Measurements from ENCODE around the gene TRABD2B. TPM values are rescaled to one million over a fixed set of nuclear protein-coding genes. Genes with fewer than 3 reads are reported as not detected.

The TRABD2B gene
- total and polyA plus RNA-seq, 8 donors: 1.6 to 3.8 (median 3.0) TPM

- no peak overlapping the region for H3K4me3 ChIP-seq
- intact Hi-C loops (cut with DNase I): no loop called here
- H3K36me3 ChIP-seq: no peaks in the 10 kb centered on the region
- H3K4me1 ChIP-seq: peaks cover 0 to 5% (median 0%) of the 10 kb centered on the region in 3 donors
- no peaks in the 10 kb centered on the region for H3K27me3 ChIP-seq
- 89 to 90% methylated on average over 6 of the region's 6 CpGs for WGBS, 2 donors
- TF ChIP-seq CTCF (IDR thresholded peaks at IDR 0.05): no peak
- no peak for ATAC-seq
- H3K9me3 ChIP-seq: no peaks in the 10 kb centered on the region
- H3K27ac ChIP-seq: peak overlapping the region in 2 of 4 donors; percentile 47 to 75
- FAIRE-seq: no peak
- no peak for DNase-seq
These were observed 122.1 kb downstream of the TRABD2B start for GRCh38 chr1:47875036-47875435.

GRCh38 chr1:47873337-47873736 is 123.8 kb downstream of the TRABD2B start:
- Histone ChIP-seq H3K27ac (no peak overlapping the region), H3K4me3 (no peak overlapping the region), H3K27me3 (no peaks in the 10 kb centered on the region), H3K9me3 (no peaks in the 10 kb centered on the region), H3K36me3 (no peaks in the 10 kb centered on the region), H3K4me1 (peaks cover 0 to 5% (median 0%) of the 10 kb centered on the region in 3 donors)
- no peak for TF ChIP-seq CTCF (IDR thresholded peaks at IDR 0.05)
- DNase-seq: no peak
- intact Hi-C loops (cut with DNase I): no loop called here
- ATAC-seq: no peak
- no peak for FAIRE-seq
- 84 to 91% methylated on average over 6 of the region's 6 CpGs for WGBS, 2 donors

- H3K27me3 ChIP-seq: no peaks in the 10 kb centered on the region
- no peak overlapping the region for H3K4me3 ChIP-seq
- DNase-seq: no peak
- no peaks in the 10 kb centered on the region for H3K9me3 ChIP-seq
- no peak for FAIRE-seq
- no peak overlapping the region for H3K27ac ChIP-seq
- intact Hi-C loops (cut with DNase I): no loop called here
- H3K36me3 ChIP-seq: no peaks in the 10 kb centered on the region
- WGBS, 2 donors: 35 to 42% methylated on average over 3 of the region's 3 CpGs
- no peak for ATAC-seq
- peaks cover 0 to 5% (median 0%) of the 10 kb centered on the region in 3 donors for H3K4me1 ChIP-seq
- no peak for TF ChIP-seq CTCF (IDR thresholded peaks at IDR 0.05)
These were observed 124.3 kb downstream of the TRABD2B start for GRCh38 chr1:47872886-47873285.

- DNase-seq: peak in 1 of 6 donors; percentile 18
- FAIRE-seq: no peak
- no peaks in the 10 kb centered on the region for H3K27me3 ChIP-seq
- WGBS, 2 donors: 81 to 88% methylated on average over 2 of the region's 2 CpGs
- H3K27ac ChIP-seq: peak overlapping the region in 2 of 4 donors; percentile 3 to 28
- intact Hi-C loops (cut with DNase I): no loop called here
- peak; percentile 26 to 51 (median 48) for ATAC-seq
- H3K4me3 ChIP-seq: no peak overlapping the region
- no peak for TF ChIP-seq CTCF (IDR thresholded peaks at IDR 0.05)
- H3K9me3 ChIP-seq: no peaks in the 10 kb centered on the region
- no peaks in the 10 kb centered on the region for H3K36me3 ChIP-seq
- H3K4me1 ChIP-seq: peaks cover 0 to 5% (median 0%) of the 10 kb centered on the region in 3 donors
These were observed 125.3 kb downstream of the TRABD2B start for GRCh38 chr1:47871799-47872353.

GRCh38 chr1:47870946-47871676 is 126.1 kb downstream of the TRABD2B start:
- H3K4me1 ChIP-seq: peaks cover 0 to 5% (median 0%) of the 10 kb centered on the region in 3 donors
- TF ChIP-seq CTCF (IDR thresholded peaks at IDR 0.05): no peak
- no peaks in the 10 kb centered on the region for H3K27me3 ChIP-seq
- intact Hi-C loops (cut with DNase I): no loop called here
- H3K27ac ChIP-seq: peak overlapping the region in 2 of 4 donors; percentile 3 to 28
- no peak overlapping the region for H3K4me3 ChIP-seq
- DNase-seq (peak in 1 of 6 donors; percentile 21), ATAC-seq (peak in 2 of 4 donors; percentile 9 to 13), FAIRE-seq (no peak)
- no peaks in the 10 kb centered on the region for H3K9me3 ChIP-seq
- WGBS, 2 donors: 74 to 75% methylated on average over 8 of the region's 8 CpGs
- H3K36me3 ChIP-seq: no peaks in the 10 kb centered on the region
